ENCODE data around the gene INPP5D.

DNA sequence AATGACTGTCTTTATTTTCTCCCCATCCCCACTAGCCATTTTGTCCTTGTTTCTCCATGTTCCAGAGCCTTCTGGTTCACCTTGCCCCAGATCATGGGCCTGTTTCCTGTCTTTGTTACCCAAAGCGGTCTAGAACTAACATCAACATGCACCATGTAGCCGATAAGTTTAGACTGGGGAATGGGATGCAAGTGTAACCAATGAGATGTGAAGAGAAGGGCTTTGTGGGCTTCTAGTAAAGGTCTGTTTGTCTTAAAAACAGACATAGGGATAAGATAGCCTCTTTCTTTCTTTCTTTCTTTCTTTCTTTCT is 25.7 kb downstream of the INPP5D start:
- TF ChIP-seq, protein P1, sequence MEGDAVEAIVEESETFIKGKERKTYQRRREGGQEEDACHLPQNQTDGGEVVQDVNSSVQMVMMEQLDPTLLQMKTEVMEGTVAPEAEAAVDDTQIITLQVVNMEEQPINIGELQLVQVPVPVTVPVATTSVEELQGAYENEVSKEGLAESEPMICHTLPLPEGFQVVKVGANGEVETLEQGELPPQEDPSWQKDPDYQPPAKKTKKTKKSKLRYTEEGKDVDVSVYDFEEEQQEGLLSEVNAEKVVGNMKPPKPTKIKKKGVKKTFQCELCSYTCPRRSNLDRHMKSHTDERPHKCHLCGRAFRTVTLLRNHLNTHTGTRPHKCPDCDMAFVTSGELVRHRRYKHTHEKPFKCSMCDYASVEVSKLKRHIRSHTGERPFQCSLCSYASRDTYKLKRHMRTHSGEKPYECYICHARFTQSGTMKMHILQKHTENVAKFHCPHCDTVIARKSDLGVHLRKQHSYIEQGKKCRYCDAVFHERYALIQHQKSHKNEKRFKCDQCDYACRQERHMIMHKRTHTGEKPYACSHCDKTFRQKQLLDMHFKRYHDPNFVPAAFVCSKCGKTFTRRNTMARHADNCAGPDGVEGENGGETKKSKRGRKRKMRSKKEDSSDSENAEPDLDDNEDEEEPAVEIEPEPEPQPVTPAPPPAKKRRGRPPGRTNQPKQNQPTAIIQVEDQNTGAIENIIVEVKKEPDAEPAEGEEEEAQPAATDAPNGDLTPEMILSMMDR (conservative IDR thresholded peaks at IDR 0.05 in 1 of 2, IDR thresholded peaks at IDR 0.05 in 1 of 2; ENCODE audit: low read depth in 1 of 2, low read length in 2 of 2), result no peak
- no peak for TF ChIP-seq EZH2 (IDR thresholded peaks at IDR 0.05; ENCODE audit: low read length, missing control alignments)

Data from fibroblast of lung (primary cell).